ENCODE results near the gene SERINC5. TPM values are rescaled to one million over a fixed set of nuclear protein-coding genes. Genes with fewer than 3 reads are reported as not detected.
"Not testable (repeated sequence)": the region's sequence is repeated elsewhere in the genome, so short reads cannot be mapped to it uniquely, and the experiment has no call there.

The SERINC5 gene
- polyA plus RNA-seq, 1 of the 3 experiments (the other 2 are of a cell fraction): 4.5 TPM

DNA sequence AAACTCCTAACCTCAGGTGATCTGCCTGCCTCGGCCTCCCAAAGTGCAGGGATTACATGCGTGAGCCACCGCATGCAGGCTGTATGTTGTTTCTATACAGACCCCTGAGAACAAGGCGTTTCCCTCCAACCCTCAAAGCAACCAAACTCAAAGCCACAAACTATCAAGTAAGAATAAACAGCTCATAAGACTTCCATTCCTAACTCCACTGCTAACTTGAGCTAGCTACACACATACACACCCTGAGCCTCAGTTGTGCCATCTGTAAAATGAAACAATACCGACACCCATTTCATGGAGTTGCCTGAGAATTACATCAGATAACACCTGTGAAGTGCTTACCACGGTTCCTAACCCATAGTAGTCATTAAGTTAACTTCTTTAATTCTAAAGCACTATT is 70.8 kb downstream of the SERINC5 start:
- peaks cover 3% of the 10 kb centered on the region; the same call in 1 of the 2 replicates for H3K79me2 ChIP-seq (ENCODE audit: insufficient read depth)
- no peak overlapping the region for H2AFZ ChIP-seq (ENCODE audit: low read depth)
- TF ChIP-seq PBX3 (IDR thresholded peaks at IDR 0.05) (no peak), REST (IDR thresholded peaks at IDR 0.05; ENCODE audit: low read depth, low read length) (no peak), RAD21 (IDR thresholded peaks at IDR 0.05; ENCODE audit: low read length) (no peak)
- H3K4me3 ChIP-seq (ENCODE audit: low read depth in 2 of 2, low read length in 1 of 2): no peak overlapping the region
- CTCF ChIA-PET: no interaction called here
- H4K20me1 ChIP-seq (ENCODE audit: insufficient read depth): no peaks in the 10 kb centered on the region
- no peaks in the 10 kb centered on the region for H3K36me3 ChIP-seq (replicated peaks in 1 of 2; ENCODE audit: control insufficient read depth in 1 of 2, insufficient read depth in 2 of 2, low read length in 1 of 2)
- H3K27me3 ChIP-seq (ENCODE audit: insufficient read depth): no peaks in the 10 kb centered on the region
- no peak for DNase-seq
- no peaks in the 10 kb centered on the region for H3K9me2 ChIP-seq
- H3K4me2 ChIP-seq: no peak overlapping the region
- peaks cover 0 to 20% of the 10 kb centered on the region in 2 experiments; a peak in 1 of 4 replicates for H3K4me1 ChIP-seq (ENCODE audit: control insufficient read depth in 1 of 2, insufficient read depth in 2 of 2, low read depth in 1 of 2, low read length in 1 of 2)
- 91% methylated on average over 6 of the region's 6 CpGs for WGBS (ENCODE audit: low lambda C conversion rate)
- H3K9me3 ChIP-seq: no peaks in the 10 kb centered on the region
- POLR2A ChIA-PET: no interaction called here
- no peak overlapping the region for H3K9ac ChIP-seq
- no peak overlapping the region for H3K27ac ChIP-seq (ENCODE audit: low read depth in 2 of 2, low read length in 1 of 2)
- no peaks in the 10 kb centered on the region for H3F3A ChIP-seq (replicated peaks; ENCODE audit: insufficient read depth)

DNA sequence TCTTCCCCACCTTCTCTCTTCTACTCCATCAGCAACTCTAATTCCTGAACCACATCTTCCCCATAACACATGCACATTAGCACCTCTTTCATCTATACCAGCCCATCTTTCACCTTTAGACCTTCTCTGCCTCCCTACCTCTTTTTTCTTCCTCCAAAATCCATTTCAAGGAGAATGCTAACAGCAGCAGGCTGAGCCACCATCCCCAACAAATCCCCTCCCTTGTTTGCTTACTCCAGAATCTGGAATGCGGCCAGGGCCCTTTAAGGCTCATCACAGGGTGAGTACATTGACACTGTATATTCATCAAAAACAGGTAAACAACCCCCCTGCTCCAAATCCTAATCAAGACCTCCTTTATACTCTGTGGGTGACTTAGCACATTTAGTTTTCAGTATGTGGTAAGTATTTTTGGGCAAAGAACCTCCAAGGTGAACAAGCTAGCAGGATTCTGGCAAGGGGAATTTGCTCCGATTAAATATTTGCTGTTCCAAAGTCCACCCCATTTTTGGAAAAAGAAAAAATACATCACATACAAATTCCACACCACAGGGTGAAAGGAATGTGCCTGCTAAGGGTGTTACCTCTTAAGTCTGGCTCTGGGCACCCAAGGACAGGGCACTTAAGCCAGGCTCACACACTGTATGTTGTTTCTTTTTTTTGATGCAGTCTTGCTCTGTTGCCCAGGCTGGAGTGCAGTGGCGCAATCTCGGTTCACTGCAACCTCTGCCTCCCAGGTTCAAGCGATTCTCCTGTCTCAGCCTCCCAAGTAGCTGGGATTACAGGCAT is 71.4 kb downstream of the SERINC5 start:
- TF ChIP-seq ELF1 (IDR thresholded peaks at IDR 0.05): no peak
- Histone ChIP-seq H4K20me1 (ENCODE audit: insufficient read depth) (no peaks in the 10 kb centered on the region), H3K9me2 (no peaks in the 10 kb centered on the region), H3K4me1 (ENCODE audit: control insufficient read depth in 1 of 2, insufficient read depth in 2 of 2, low read depth in 1 of 2, low read length in 1 of 2) (peaks cover 0 to 20% of the 10 kb centered on the region in 2 experiments; a peak in 1 of 4 replicates), H3K4me3 (ENCODE audit: low read depth in 2 of 2, low read length in 1 of 2) (no peak overlapping the region), H3F3A (replicated peaks; ENCODE audit: insufficient read depth) (no peaks in the 10 kb centered on the region), H3K79me2 (ENCODE audit: insufficient read depth) (peaks cover 3% of the 10 kb centered on the region; the same call in 1 of the 2 replicates), H3K36me3 (replicated peaks in 1 of 2; ENCODE audit: control insufficient read depth in 1 of 2, insufficient read depth in 2 of 2, low read length in 1 of 2) (no peaks in the 10 kb centered on the region), H3K4me2 (no peak overlapping the region), H3K9ac (no peak overlapping the region), H2AFZ (ENCODE audit: low read depth) (no peak overlapping the region), H3K9me3 (no peaks in the 10 kb centered on the region), H3K27ac (ENCODE audit: low read depth in 2 of 2, low read length in 1 of 2) (no peak overlapping the region), H3K27me3 (ENCODE audit: insufficient read depth) (no peaks in the 10 kb centered on the region)
- ChIA-PET CTCF (no interaction called here), POLR2A (no interaction called here)
- no peak for DNase-seq
- WGBS (ENCODE audit: low lambda C conversion rate): 89% methylated on average over 5 of the region's 5 CpGs

DNA sequence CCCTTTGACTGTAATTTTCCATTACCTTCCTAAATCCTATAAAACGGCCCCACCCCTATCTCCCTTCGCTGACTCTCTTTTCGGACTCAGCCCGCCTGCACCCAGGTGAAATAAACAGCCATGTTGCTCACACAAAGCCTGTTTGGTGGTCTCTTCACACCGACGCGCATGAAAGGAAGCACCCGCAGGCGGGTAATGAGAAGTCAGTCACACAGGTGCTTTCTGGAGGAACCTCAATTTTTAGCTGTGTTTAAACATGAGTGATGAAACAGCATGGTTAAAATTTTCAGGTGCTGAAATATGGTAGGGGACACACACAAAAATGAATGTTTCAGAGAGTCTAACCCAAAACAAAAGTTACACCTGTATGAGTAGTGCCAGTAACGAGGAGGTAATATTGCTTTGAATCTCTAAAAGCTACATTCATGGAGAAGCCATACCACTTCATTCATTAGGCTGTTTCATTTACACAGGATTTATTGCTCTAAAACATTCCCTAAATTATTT is 72.1 kb downstream of the SERINC5 start:
- H3K9me2 ChIP-seq; H3F3A ChIP-seq (replicated peaks; ENCODE audit: insufficient read depth); DNase-seq; H3K4me3 ChIP-seq (ENCODE audit: low read depth in 2 of 2, low read length in 1 of 2); H3K79me2 ChIP-seq (ENCODE audit: insufficient read depth); H2AFZ ChIP-seq (ENCODE audit: low read depth); H3K36me3 ChIP-seq (replicated peaks in 1 of 2; ENCODE audit: control insufficient read depth in 1 of 2, insufficient read depth in 2 of 2, low read length in 1 of 2); H4K20me1 ChIP-seq (ENCODE audit: insufficient read depth); CTCF ChIA-PET; H3K9ac ChIP-seq; H3K27me3 ChIP-seq (ENCODE audit: insufficient read depth); H3K4me2 ChIP-seq; H3K9me3 ChIP-seq; H3K27ac ChIP-seq (ENCODE audit: low read depth in 2 of 2, low read length in 1 of 2); POLR2A ChIA-PET: not testable (repeated sequence)
- 96% methylated on average over 10 of the region's 10 CpGs for WGBS (ENCODE audit: low lambda C conversion rate)
- peaks cover 0 to 20% of the 10 kb centered on the region in 2 experiments; a peak in 1 of 4 replicates for H3K4me1 ChIP-seq (ENCODE audit: control insufficient read depth in 1 of 2, insufficient read depth in 2 of 2, low read depth in 1 of 2, low read length in 1 of 2)
